ENCODE data around the gene RBFOX1. TPM values are rescaled to one million over a fixed set of nuclear protein-coding genes. Genes with fewer than 3 reads are reported as not detected.

The RBFOX1 gene
- polyA plus RNA-seq, 1 donor from 2014 or later: 56.8 TPM

DNA sequence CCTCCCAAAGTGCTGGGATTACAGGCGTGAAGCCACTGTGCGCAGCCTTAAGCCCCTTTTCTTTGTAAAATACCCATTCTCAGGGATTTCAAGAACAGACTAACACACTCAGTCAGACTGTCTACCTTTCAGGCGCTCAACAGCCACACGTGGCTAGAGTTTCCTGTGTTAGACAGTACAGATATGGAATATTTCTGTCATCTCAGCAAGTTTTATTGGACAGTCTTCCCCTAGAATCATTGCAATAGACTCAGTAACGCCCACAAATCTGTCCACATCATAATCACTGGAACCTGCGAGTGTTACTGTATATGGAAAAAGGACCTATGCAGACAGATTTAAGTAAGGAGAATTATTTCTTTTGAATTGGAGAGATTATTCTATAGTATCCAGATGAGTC lies 160.5 kb downstream of the RBFOX1 start:
- Histone ChIP-seq H3K9ac (ENCODE audit: low read length) (no peak overlapping the region), H2AFZ (ENCODE audit: low read depth, low read length) (no peak overlapping the region), H3K27me3 (ENCODE audit: insufficient read depth, low read depth, low read length) (no peaks in the 10 kb centered on the region), H3F3A (ENCODE audit: insufficient read depth, low read length, poor library complexity, severe bottlenecking) (peaks cover 7% of the 10 kb centered on the region), H4K20me1 (ENCODE audit: insufficient read depth) (no peaks in the 10 kb centered on the region), H3K27ac (ENCODE audit: low read length) (no peak overlapping the region), H3K4me2 (ENCODE audit: low read length) (no peak overlapping the region), H3K9me2 (ENCODE audit: insufficient read depth, low read length) (no peaks in the 10 kb centered on the region), H3K4me3 (ENCODE audit: low read length) (no peak overlapping the region), H3K9me3 (ENCODE audit: low read length) (no peaks in the 10 kb centered on the region), H3K79me2 (replicated peaks; ENCODE audit: insufficient read depth, low read length) (no peaks in the 10 kb centered on the region), H3K36me3 (ENCODE audit: insufficient read depth, low read length) (no peaks in the 10 kb centered on the region)
- no peak for TF ChIP-seq SMC3 (conservative IDR thresholded peaks at IDR 0.05; ENCODE audit: poor library complexity)
- TF ChIP-seq EP300 (conservative IDR thresholded peaks at IDR 0.05; ENCODE audit: poor library complexity, severe bottlenecking): no peak
- no peak for TF ChIP-seq RAD21 (conservative IDR thresholded peaks at IDR 0.05)
- no peak for TF ChIP-seq TAF1 (IDR thresholded peaks at IDR 0.05; ENCODE audit: low read depth)
- no peak for TF ChIP-seq EZH2 (IDR thresholded peaks at IDR 0.05; ENCODE audit: borderline replicate concordance, insufficient read depth, low read length, poor library complexity, severe bottlenecking)
- TF ChIP-seq, protein P1, sequence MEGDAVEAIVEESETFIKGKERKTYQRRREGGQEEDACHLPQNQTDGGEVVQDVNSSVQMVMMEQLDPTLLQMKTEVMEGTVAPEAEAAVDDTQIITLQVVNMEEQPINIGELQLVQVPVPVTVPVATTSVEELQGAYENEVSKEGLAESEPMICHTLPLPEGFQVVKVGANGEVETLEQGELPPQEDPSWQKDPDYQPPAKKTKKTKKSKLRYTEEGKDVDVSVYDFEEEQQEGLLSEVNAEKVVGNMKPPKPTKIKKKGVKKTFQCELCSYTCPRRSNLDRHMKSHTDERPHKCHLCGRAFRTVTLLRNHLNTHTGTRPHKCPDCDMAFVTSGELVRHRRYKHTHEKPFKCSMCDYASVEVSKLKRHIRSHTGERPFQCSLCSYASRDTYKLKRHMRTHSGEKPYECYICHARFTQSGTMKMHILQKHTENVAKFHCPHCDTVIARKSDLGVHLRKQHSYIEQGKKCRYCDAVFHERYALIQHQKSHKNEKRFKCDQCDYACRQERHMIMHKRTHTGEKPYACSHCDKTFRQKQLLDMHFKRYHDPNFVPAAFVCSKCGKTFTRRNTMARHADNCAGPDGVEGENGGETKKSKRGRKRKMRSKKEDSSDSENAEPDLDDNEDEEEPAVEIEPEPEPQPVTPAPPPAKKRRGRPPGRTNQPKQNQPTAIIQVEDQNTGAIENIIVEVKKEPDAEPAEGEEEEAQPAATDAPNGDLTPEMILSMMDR (IDR thresholded peaks at IDR 0.05; ENCODE audit: poor library complexity, severe bottlenecking): no peak
- no peak for TF ChIP-seq POLR2AphosphoS5 (IDR thresholded peaks at IDR 0.05)
- TF ChIP-seq MXI1 (conservative IDR thresholded peaks at IDR 0.05; ENCODE audit: poor library complexity, severe bottlenecking): no peak
- no peak for TF ChIP-seq REST (IDR thresholded peaks at IDR 0.05; ENCODE audit: borderline replicate concordance)

- no peak overlapping the region for H3K9ac ChIP-seq (ENCODE audit: low read length)
- H3K79me2 ChIP-seq (replicated peaks; ENCODE audit: insufficient read depth, low read length): no peaks in the 10 kb centered on the region
- H2AFZ ChIP-seq (ENCODE audit: low read depth, low read length): no peak overlapping the region
These were observed 165.0 kb downstream of the RBFOX1 start for GRCh38 chr16:7497691-7498090.

More at GRCh38 chr16:7497691-7498090, 165.0 kb downstream of the RBFOX1 start:
- TF ChIP-seq SMC3 (conservative IDR thresholded peaks at IDR 0.05; ENCODE audit: poor library complexity) (no peak), MXI1 (conservative IDR thresholded peaks at IDR 0.05; ENCODE audit: poor library complexity, severe bottlenecking) (no peak), EP300 (conservative IDR thresholded peaks at IDR 0.05; ENCODE audit: poor library complexity, severe bottlenecking) (no peak), TAF1 (IDR thresholded peaks at IDR 0.05; ENCODE audit: low read depth) (no peak), RAD21 (conservative IDR thresholded peaks at IDR 0.05) (no peak), EZH2 (IDR thresholded peaks at IDR 0.05; ENCODE audit: borderline replicate concordance, insufficient read depth, low read length, poor library complexity, severe bottlenecking) (no peak), REST (IDR thresholded peaks at IDR 0.05; ENCODE audit: borderline replicate concordance) (no peak), POLR2AphosphoS5 (IDR thresholded peaks at IDR 0.05) (no peak)
- TF ChIP-seq, protein P1 (IDR thresholded peaks at IDR 0.05; ENCODE audit: poor library complexity, severe bottlenecking): no peak
- no peaks in the 10 kb centered on the region for H3K27me3 ChIP-seq (ENCODE audit: insufficient read depth, low read depth, low read length)
- no peak overlapping the region for H3K4me2 ChIP-seq (ENCODE audit: low read length)
- no peak overlapping the region for H3K4me3 ChIP-seq (ENCODE audit: low read length)
- no peaks in the 10 kb centered on the region for H4K20me1 ChIP-seq (ENCODE audit: insufficient read depth)
- no peaks in the 10 kb centered on the region for H3K9me3 ChIP-seq (ENCODE audit: low read length)
- H3K9me2 ChIP-seq (ENCODE audit: insufficient read depth, low read length): no peaks in the 10 kb centered on the region
- H3F3A ChIP-seq (ENCODE audit: insufficient read depth, low read length, poor library complexity, severe bottlenecking): no peaks in the 10 kb centered on the region
- H3K36me3 ChIP-seq (ENCODE audit: insufficient read depth, low read length): no peaks in the 10 kb centered on the region
- no peak overlapping the region for H3K27ac ChIP-seq (ENCODE audit: low read length)
